ENCODE measurements around the gene MCHR1.
"Not testable (repeated sequence)": the region's sequence is repeated elsewhere in the genome, so short reads cannot be mapped to it uniquely, and the experiment has no call there.

The MCHR1 gene

GRCh38 chr22:40708177-40708576, 28.9 kb downstream of the MCHR1 start:
- no peak for DNase-seq (ENCODE audit: low read depth)
- no peak overlapping the region for H3K4me3 ChIP-seq (replicated peaks; ENCODE audit: low read depth, low read length)
- no peak for TF ChIP-seq CTCF (IDR thresholded peaks at IDR 0.05; ENCODE audit: low read length, missing control alignments)

- no peak for TF ChIP-seq CTCF (IDR thresholded peaks at IDR 0.05; ENCODE audit: low read length, missing control alignments)
- no peak overlapping the region for H3K4me3 ChIP-seq (replicated peaks; ENCODE audit: low read depth, low read length)
- peak; percentile 46 for DNase-seq (ENCODE audit: low read depth)
Observed at GRCh38 chr22:40709752-40710413, 30.6 kb downstream of the MCHR1 start.

- no peak overlapping the region for H3K4me3 ChIP-seq (replicated peaks; ENCODE audit: low read depth, low read length)
- no peak for TF ChIP-seq CTCF (IDR thresholded peaks at IDR 0.05; ENCODE audit: low read length, missing control alignments)
- DNase-seq (ENCODE audit: low read depth), result no peak
Observed at GRCh38 chr22:40712311-40712710, 33.0 kb downstream of the MCHR1 start.

- DNase-seq (ENCODE audit: low read depth), result peak; percentile 40
- H3K4me3 ChIP-seq (replicated peaks; ENCODE audit: low read depth, low read length), result no peak overlapping the region
- TF ChIP-seq CTCF (IDR thresholded peaks at IDR 0.05; ENCODE audit: low read length, missing control alignments), result no peak
Observed at GRCh38 chr22:40714499-40715337, 35.4 kb downstream of the MCHR1 start.

- no peak overlapping the region for H3K4me3 ChIP-seq (replicated peaks; ENCODE audit: low read depth, low read length)
- no peak for DNase-seq (ENCODE audit: low read depth)
- TF ChIP-seq CTCF (IDR thresholded peaks at IDR 0.05; ENCODE audit: low read length, missing control alignments), result no peak
Observed at GRCh38 chr22:40716116-40716515, 36.8 kb downstream of the MCHR1 start.

- not testable (repeated sequence) for H3K4me3 ChIP-seq (replicated peaks; ENCODE audit: low read depth, low read length); DNase-seq (ENCODE audit: low read depth)
Observed at GRCh38 chr22:40717657-40718056, 38.4 kb downstream of the MCHR1 start.

- DNase-seq (ENCODE audit: low read depth), result no peak
- no peak for TF ChIP-seq CTCF (IDR thresholded peaks at IDR 0.05; ENCODE audit: low read length, missing control alignments)
- H3K4me3 ChIP-seq (replicated peaks; ENCODE audit: low read depth, low read length), result no peak overlapping the region
Observed at GRCh38 chr22:40718250-40719204, 39.2 kb downstream of the MCHR1 start.

Measured in fibroblast of pulmonary artery (primary cell).